ENCODE data around the gene PIP5K1C.
A peak's percentile ranks its signal among the peaks of the same experiment; 100 is the strongest.

PIP5K1C gene

DNA sequence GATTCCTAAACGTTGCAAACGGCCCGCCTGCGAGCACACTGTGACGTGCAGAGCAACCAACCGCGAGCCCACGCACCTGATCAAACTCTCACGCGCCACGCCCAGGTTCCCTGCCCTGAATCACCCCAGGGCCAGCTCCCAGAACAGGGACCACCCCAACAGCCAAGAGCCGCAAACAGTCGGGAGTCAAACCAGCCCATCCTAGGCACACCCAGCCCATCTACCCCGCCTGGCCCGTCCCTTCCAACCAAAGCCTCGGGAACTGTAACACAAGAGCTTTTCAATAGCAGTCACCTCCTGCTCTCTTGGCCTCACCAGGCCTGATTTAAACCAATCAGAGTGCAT lies 8.9 kb downstream of the PIP5K1C start:
- H3K27ac Mint-ChIP-seq = no peak overlapping the region

DNA sequence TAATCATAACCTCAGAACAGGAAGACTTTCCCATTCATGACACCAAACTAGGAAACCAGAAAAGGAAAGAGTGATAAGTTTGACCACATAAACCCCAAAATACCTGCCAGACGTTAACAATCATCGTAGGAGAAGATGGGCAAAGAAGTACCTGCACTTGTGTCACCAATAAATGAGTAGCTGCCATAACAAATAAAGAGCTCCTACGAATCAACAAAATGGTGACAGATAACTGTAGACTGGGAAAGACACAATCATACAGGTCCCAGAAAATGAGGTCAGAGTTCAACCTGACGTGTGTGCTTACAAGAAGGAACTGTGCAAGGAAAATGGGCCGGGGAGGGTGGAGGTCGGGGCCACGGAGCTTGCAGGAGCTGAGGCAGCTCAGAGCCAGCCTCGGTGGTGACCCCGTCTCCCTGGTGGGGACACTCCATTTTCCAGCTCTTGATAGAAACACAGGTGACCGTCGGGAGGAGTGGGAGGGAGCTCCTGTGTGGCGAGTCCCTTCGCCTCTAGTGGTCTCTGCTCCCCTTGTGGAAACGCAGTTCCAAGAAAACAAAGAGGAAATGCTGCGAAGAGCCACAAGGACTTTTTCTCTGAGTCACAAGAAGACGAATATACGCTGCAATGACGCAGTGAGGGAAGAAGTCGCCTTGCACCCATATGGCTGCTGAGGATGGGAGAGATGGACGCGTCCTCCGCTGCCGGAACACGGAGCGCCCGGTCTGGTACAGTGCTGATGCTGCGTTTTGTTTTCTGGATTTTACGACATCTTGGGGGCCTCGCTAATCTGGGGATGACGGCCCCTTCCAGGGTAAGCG lies 9.5 kb downstream of the PIP5K1C start:
- H3K27me3 Mint-ChIP-seq (ENCODE audit: low read depth, poor library complexity) = peaks cover 4% of the 10 kb centered on the region

More for the DNA sequence above, 8.9 kb downstream of the PIP5K1C start:
- peaks cover 40% of the 10 kb centered on the region for H3K36me3 Mint-ChIP-seq (ENCODE audit: low read depth)
- peaks cover 15% of the 10 kb centered on the region for H3K9me3 Mint-ChIP-seq
- peaks cover 4% of the 10 kb centered on the region for H3K27me3 Mint-ChIP-seq (ENCODE audit: low read depth, poor library complexity)
- no peak for DNase-seq
- peaks cover 31% of the 10 kb centered on the region for H3K4me1 Mint-ChIP-seq
- TF ChIP-seq, protein P1, sequence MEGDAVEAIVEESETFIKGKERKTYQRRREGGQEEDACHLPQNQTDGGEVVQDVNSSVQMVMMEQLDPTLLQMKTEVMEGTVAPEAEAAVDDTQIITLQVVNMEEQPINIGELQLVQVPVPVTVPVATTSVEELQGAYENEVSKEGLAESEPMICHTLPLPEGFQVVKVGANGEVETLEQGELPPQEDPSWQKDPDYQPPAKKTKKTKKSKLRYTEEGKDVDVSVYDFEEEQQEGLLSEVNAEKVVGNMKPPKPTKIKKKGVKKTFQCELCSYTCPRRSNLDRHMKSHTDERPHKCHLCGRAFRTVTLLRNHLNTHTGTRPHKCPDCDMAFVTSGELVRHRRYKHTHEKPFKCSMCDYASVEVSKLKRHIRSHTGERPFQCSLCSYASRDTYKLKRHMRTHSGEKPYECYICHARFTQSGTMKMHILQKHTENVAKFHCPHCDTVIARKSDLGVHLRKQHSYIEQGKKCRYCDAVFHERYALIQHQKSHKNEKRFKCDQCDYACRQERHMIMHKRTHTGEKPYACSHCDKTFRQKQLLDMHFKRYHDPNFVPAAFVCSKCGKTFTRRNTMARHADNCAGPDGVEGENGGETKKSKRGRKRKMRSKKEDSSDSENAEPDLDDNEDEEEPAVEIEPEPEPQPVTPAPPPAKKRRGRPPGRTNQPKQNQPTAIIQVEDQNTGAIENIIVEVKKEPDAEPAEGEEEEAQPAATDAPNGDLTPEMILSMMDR (IDR thresholded peaks at IDR 0.05) = no peak
- H3K4me3 Mint-ChIP-seq = no peak overlapping the region

DNA sequence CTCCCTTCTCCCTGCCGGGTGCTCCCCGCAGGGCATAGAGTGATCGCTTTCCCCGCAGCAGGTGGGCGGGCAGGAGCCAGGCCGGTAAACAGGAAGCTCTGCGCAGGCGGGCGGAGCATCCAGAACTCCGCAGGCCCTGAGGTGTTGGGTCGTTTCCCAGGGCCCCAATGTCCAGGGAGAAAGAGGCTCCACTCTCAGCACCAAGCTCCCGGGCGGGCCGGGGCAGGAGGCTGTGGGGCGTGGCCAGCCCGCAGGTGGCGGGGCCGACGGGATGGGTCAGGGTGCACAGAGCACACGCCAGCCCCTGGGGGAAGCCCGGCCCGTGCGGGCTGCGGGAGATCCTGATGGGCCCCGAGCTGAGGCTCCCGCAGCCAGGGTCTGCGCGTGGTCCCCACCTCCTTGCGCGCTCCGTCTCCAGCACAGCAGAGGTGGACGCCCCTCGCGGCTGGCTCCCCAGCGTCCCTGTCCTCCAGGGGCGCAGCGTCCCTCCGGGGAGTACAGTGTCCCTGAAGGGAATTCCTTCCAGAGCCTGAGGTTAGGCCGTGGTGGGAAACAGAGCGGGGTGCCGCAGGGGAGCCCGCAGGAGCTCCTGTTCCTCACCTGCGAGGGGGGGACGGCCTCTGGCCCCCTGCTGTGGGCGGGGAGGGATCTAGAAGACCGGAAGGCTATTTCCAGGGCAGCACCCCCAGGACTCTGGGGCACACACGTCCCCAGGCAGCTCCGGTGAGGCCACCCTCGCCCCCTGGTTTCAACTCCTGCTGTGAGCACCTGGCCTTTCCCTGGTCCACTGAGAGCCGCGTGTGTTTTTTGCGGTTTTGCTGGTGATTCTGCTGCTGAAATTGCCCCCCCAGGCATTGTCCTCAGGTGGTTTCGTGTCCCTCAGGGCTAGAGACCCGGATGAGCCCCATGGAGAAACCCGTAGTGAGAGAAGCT lies 12.2 kb downstream of the PIP5K1C start:
- H3K27me3 Mint-ChIP-seq (ENCODE audit: low read depth, poor library complexity) = peaks cover 4% of the 10 kb centered on the region
- peaks cover 61% of the 10 kb centered on the region for H3K36me3 Mint-ChIP-seq (ENCODE audit: low read depth)
- H3K4me3 Mint-ChIP-seq = no peak overlapping the region
- TF ChIP-seq, protein P1 (IDR thresholded peaks at IDR 0.05) = no peak
- no peak overlapping the region for H3K27ac Mint-ChIP-seq
- peaks cover 36% of the 10 kb centered on the region for H3K9me3 Mint-ChIP-seq
- peaks cover 40% of the 10 kb centered on the region for H3K4me1 Mint-ChIP-seq
- DNase-seq = peak; percentile 41

More for the DNA sequence above, 9.5 kb downstream of the PIP5K1C start:
- TF ChIP-seq, protein P1 (IDR thresholded peaks at IDR 0.05) = no peak
- Mint-ChIP-seq H3K36me3 (ENCODE audit: low read depth) (peaks cover 40% of the 10 kb centered on the region), H3K9me3 (peaks cover 15% of the 10 kb centered on the region), H3K27ac (no peak overlapping the region), H3K4me3 (no peak overlapping the region), H3K4me1 (peaks cover 28% of the 10 kb centered on the region)
- no peak for DNase-seq

DNA sequence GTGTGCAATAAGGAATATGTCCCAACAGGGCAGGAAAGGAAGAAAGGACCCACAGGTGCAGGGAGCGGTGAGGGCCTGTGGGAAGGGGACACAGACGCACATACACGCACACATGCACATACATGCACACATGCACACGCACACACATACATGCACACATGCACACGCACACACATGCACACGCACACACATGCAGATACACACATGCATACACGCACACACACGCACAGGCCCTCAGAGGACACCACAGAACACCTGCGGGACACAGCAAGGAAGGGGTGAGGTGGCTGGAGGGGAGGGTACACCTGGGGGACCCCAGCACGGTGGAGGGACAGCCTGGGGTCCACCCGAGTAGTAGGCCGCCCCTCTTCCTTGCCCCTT lies 12.9 kb downstream of the PIP5K1C start:
- TF ChIP-seq, protein P1 (IDR thresholded peaks at IDR 0.05) = no peak
- Mint-ChIP-seq H3K36me3 (ENCODE audit: low read depth) (peaks cover 57% of the 10 kb centered on the region), H3K4me1 (peaks cover 43% of the 10 kb centered on the region), H3K9me3 (peaks cover 36% of the 10 kb centered on the region), H3K27ac (no peak overlapping the region), H3K27me3 (ENCODE audit: low read depth, poor library complexity) (peaks cover 4% of the 10 kb centered on the region), H3K4me3 (peak overlapping the region; percentile 70)
- no peak for DNase-seq

DNA sequence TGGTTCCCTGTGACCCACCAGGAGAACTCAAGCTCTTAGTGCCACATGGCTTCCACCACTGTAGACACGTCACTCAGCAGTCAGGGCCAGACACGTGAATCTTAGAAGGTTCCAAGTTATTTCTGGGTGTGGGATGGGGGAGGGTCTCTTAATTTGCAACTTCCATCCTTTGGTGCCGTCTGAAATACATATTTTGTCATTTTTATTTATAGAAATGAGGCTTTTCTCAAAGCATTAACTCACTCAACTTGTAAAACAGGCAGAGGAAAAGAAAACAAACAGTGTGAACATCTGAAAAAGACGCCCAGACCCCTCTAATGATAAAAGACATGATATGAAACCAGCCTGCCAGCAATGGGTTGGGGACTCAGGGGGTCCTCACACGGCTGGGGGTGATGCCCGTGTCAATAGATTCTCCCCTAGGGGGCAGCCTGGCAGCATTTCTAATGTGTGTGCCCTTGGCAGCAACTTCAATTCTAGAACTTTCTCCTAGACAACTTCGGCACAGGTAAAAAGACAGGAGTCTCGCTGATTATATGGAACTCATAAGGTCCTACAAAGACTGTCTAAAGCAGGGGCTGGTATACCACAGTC lies 15.4 kb downstream of the PIP5K1C start:
- Mint-ChIP-seq H3K27me3 (ENCODE audit: low read depth, poor library complexity) (peaks cover 1% of the 10 kb centered on the region), H3K4me3 (no peak overlapping the region), H3K9me3 (peaks cover 26% of the 10 kb centered on the region), H3K4me1 (peaks cover 55% of the 10 kb centered on the region), H3K36me3 (ENCODE audit: low read depth) (peaks cover 45% of the 10 kb centered on the region), H3K27ac (no peak overlapping the region)
- no peak for DNase-seq
- TF ChIP-seq, protein P1 (IDR thresholded peaks at IDR 0.05) = no peak
